ENCODE results near the gene HRCT1.
"Not testable (repeated sequence)": the region's sequence is repeated elsewhere in the genome, so short reads cannot be mapped to it uniquely, and the experiment has no call there.

HRCT1 gene

GRCh38 chr9:35897376-35898099 is 8.5 kb upstream of the HRCT1 start:
- not testable (repeated sequence) for DNase-seq

- DNase-seq, result no peak
These were observed 7.7 kb upstream of the HRCT1 start for GRCh38 chr9:35898337-35898736.

GRCh38 chr9:35899021-35899420 is 7.0 kb upstream of the HRCT1 start:
- DNase-seq, result no peak

GRCh38 chr9:35903049-35903448 is 3.0 kb upstream of the HRCT1 start:
- peak; percentile 27 for DNase-seq

- no peak for DNase-seq
These were observed 1.7 kb upstream of the HRCT1 start for GRCh38 chr9:35904338-35904737.

- no peak for DNase-seq
These were observed 786 bp upstream of the HRCT1 start for GRCh38 chr9:35905051-35905781.

- no peak for DNase-seq
These were observed 1.1 kb downstream of the HRCT1 start for GRCh38 chr9:35906923-35907699.

GRCh38 chr9:35907711-35908503 is 1.9 kb downstream of the HRCT1 start:
- peak; percentile 50 for DNase-seq

GRCh38 chr9:35908504-35909125 is 2.6 kb downstream of the HRCT1 start:
- no peak for DNase-seq

GRCh38 chr9:35909274-35909673 is 3.3 kb downstream of the HRCT1 start, which contains the start of gene SPAAR:
Gene SPAAR (plus strand): TSS chr9:35909490. CDS start chr9:35910464, 974 bp downstream.
- no peak for DNase-seq

- DNase-seq, result no peak
These were observed 3.9 kb downstream of the HRCT1 start for GRCh38 chr9:35909687-35910612.

- DNase-seq, result peak; percentile 19
These were observed 4.8 kb downstream of the HRCT1 start for GRCh38 chr9:35910613-35911359.

GRCh38 chr9:35911690-35912089 is 5.7 kb downstream of the HRCT1 start:
- no peak for DNase-seq

- no peak for DNase-seq
These were observed 6.9 kb downstream of the HRCT1 start for GRCh38 chr9:35912791-35913400.

- DNase-seq, result not testable (repeated sequence)
These were observed 7.4 kb downstream of the HRCT1 start for GRCh38 chr9:35913429-35913828.

GRCh38 chr9:35914301-35914807 is 8.4 kb downstream of the HRCT1 start:
- no peak for DNase-seq

- DNase-seq, result no peak
These were observed 9.8 kb downstream of the HRCT1 start for GRCh38 chr9:35915681-35916294.

GRCh38 chr9:35917261-35917660 is 11.3 kb downstream of the HRCT1 start:
- DNase-seq, result no peak

GRCh38 chr9:35918780-35919179 is 12.8 kb downstream of the HRCT1 start:
- DNase-seq, result no peak
